NCI-H2227 treated with DMSO at 0.1 percent for 48 hours (cell line): ENCODE results near the gene NRXN3.
A peak's percentile ranks its signal among the peaks of the same experiment; 100 is the strongest.
"Not testable (repeated sequence)": the region's sequence is repeated elsewhere in the genome, so short reads cannot be mapped to it uniquely, and the experiment has no call there.

ENCODE experiments used
- DNase-seq: peaks from one replicate; lab custom pipeline; 2025; lab: John Stamatoyannopoulos, UW

NRXN3 gene

GRCh38 chr14:79730953-79731352 is 1560.8 kb downstream of the NRXN3 start:
- no peak for DNase-seq

- no peak for DNase-seq
Observed at GRCh38 chr14:79732911-79733655, 1562.9 kb downstream of the NRXN3 start.

- DNase-seq = no peak
Observed at GRCh38 chr14:79734151-79734550, 1564.0 kb downstream of the NRXN3 start.

- DNase-seq = no peak
Observed at GRCh38 chr14:79734656-79735055, 1564.5 kb downstream of the NRXN3 start.

GRCh38 chr14:79735121-79735520 is 1564.9 kb downstream of the NRXN3 start:
- no peak for DNase-seq

- DNase-seq = no peak
Observed at GRCh38 chr14:79740066-79740601, 1570.0 kb downstream of the NRXN3 start.

GRCh38 chr14:79742142-79742541 is 1572.0 kb downstream of the NRXN3 start:
- DNase-seq = no peak

GRCh38 chr14:79745046-79745445 is 1574.9 kb downstream of the NRXN3 start:
- no peak for DNase-seq

- no peak for DNase-seq
Observed at GRCh38 chr14:79749065-79749464, 1578.9 kb downstream of the NRXN3 start.

GRCh38 chr14:79758985-79759384 is 1588.8 kb downstream of the NRXN3 start:
- DNase-seq = no peak

- no peak for DNase-seq
Observed at GRCh38 chr14:79764323-79764722, 1594.2 kb downstream of the NRXN3 start.

GRCh38 chr14:79766511-79766910 is 1596.3 kb downstream of the NRXN3 start:
- DNase-seq = no peak

- DNase-seq = no peak
Observed at GRCh38 chr14:79767251-79767650, 1597.1 kb downstream of the NRXN3 start.

GRCh38 chr14:79767721-79768120 is 1597.5 kb downstream of the NRXN3 start:
- not testable (repeated sequence) for DNase-seq

GRCh38 chr14:79781882-79782281 is 1611.7 kb downstream of the NRXN3 start:
- no peak for DNase-seq

- peak; percentile 76 for DNase-seq
Observed at GRCh38 chr14:79783041-79783440, 1612.9 kb downstream of the NRXN3 start.

- no peak for DNase-seq
Observed at GRCh38 chr14:79786522-79786921, 1616.3 kb downstream of the NRXN3 start.

GRCh38 chr14:79788346-79788745 is 1618.2 kb downstream of the NRXN3 start:
- no peak for DNase-seq

- no peak for DNase-seq
Observed at GRCh38 chr14:79791055-79791732, 1621.0 kb downstream of the NRXN3 start.

- no peak for DNase-seq
Observed at GRCh38 chr14:79802093-79802492, 1631.9 kb downstream of the NRXN3 start.

- no peak for DNase-seq
Observed at GRCh38 chr14:79805636-79806035, 1635.5 kb downstream of the NRXN3 start.

- DNase-seq = no peak
Observed at GRCh38 chr14:79809849-79810612, 1639.9 kb downstream of the NRXN3 start.
